ENCODE data around the gene PRKCA.
"Not testable (repeated sequence)": the region's sequence is repeated elsewhere in the genome, so short reads cannot be mapped to it uniquely, and the experiment has no call there.

PRKCA gene

GRCh38 chr17:66583112-66583748, 280.8 kb downstream of the PRKCA start:
- no peak for DNase-seq

- no peak for DNase-seq
These were observed 282.5 kb downstream of the PRKCA start for GRCh38 chr17:66584927-66585326.

- no peak for DNase-seq
These were observed 283.1 kb downstream of the PRKCA start for GRCh38 chr17:66585472-66585871.

- no peak for DNase-seq
These were observed 287.5 kb downstream of the PRKCA start for GRCh38 chr17:66589892-66590291.

GRCh38 chr17:66593116-66593515, 290.7 kb downstream of the PRKCA start:
- no peak for DNase-seq

GRCh38 chr17:66595893-66596292, 293.5 kb downstream of the PRKCA start:
- no peak for DNase-seq

GRCh38 chr17:66602659-66603384, 300.4 kb downstream of the PRKCA start:
- no peak for DNase-seq

- DNase-seq, result no peak
These were observed 302.0 kb downstream of the PRKCA start for GRCh38 chr17:66604376-66604775.

- no peak for DNase-seq
These were observed 303.1 kb downstream of the PRKCA start for GRCh38 chr17:66605541-66605940.

GRCh38 chr17:66610361-66611133, 308.1 kb downstream of the PRKCA start:
- no peak for DNase-seq

- no peak for DNase-seq
These were observed 309.0 kb downstream of the PRKCA start for GRCh38 chr17:66611397-66611796.

GRCh38 chr17:66612993-66613392, 310.6 kb downstream of the PRKCA start:
- no peak for DNase-seq

GRCh38 chr17:66614469-66614868, 312.1 kb downstream of the PRKCA start:
- no peak for DNase-seq

GRCh38 chr17:66619206-66619605, 316.8 kb downstream of the PRKCA start:
- no peak for DNase-seq

- DNase-seq, result no peak
These were observed 318.1 kb downstream of the PRKCA start for GRCh38 chr17:66620528-66620927.

GRCh38 chr17:66624630-66625029, 322.2 kb downstream of the PRKCA start:
- not testable (repeated sequence) for DNase-seq

- peak; percentile 20 for DNase-seq
These were observed 322.9 kb downstream of the PRKCA start for GRCh38 chr17:66625311-66625767.

GRCh38 chr17:66627985-66628384, 325.6 kb downstream of the PRKCA start:
- DNase-seq, result no peak

GRCh38 chr17:66629762-66630161, 327.3 kb downstream of the PRKCA start:
- DNase-seq, result no peak

GRCh38 chr17:66630379-66630778, 328.0 kb downstream of the PRKCA start:
- DNase-seq, result no peak

- DNase-seq, result no peak
These were observed 328.5 kb downstream of the PRKCA start for GRCh38 chr17:66630828-66631472.

GRCh38 chr17:66632731-66633130, 330.3 kb downstream of the PRKCA start:
- DNase-seq, result no peak

GRCh38 chr17:66633317-66633965, 331.0 kb downstream of the PRKCA start:
- peak; percentile 73 for DNase-seq

Data from GDM1 (cell line).